Ramos (cell line): ENCODE measurements around the gene PGBD5.
"Not testable (repeated sequence)": the region's sequence is repeated elsewhere in the genome, so short reads cannot be mapped to it uniquely, and the experiment has no call there.

Source experiments
- in situ Hi-C: fragments of 300-500 bp; cut with MboI; formaldehyde crosslinking; loops from one replicate; pipeline ENCODE4 v1.14.3; 2022; ENCODE audit warnings: low sequenced_read_pairs; ENCODE audit not compliant: unreplicated experiment

Gene PGBD5, protein sequence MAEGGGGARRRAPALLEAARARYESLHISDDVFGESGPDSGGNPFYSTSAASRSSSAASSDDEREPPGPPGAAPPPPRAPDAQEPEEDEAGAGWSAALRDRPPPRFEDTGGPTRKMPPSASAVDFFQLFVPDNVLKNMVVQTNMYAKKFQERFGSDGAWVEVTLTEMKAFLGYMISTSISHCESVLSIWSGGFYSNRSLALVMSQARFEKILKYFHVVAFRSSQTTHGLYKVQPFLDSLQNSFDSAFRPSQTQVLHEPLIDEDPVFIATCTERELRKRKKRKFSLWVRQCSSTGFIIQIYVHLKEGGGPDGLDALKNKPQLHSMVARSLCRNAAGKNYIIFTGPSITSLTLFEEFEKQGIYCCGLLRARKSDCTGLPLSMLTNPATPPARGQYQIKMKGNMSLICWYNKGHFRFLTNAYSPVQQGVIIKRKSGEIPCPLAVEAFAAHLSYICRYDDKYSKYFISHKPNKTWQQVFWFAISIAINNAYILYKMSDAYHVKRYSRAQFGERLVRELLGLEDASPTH

DNA sequence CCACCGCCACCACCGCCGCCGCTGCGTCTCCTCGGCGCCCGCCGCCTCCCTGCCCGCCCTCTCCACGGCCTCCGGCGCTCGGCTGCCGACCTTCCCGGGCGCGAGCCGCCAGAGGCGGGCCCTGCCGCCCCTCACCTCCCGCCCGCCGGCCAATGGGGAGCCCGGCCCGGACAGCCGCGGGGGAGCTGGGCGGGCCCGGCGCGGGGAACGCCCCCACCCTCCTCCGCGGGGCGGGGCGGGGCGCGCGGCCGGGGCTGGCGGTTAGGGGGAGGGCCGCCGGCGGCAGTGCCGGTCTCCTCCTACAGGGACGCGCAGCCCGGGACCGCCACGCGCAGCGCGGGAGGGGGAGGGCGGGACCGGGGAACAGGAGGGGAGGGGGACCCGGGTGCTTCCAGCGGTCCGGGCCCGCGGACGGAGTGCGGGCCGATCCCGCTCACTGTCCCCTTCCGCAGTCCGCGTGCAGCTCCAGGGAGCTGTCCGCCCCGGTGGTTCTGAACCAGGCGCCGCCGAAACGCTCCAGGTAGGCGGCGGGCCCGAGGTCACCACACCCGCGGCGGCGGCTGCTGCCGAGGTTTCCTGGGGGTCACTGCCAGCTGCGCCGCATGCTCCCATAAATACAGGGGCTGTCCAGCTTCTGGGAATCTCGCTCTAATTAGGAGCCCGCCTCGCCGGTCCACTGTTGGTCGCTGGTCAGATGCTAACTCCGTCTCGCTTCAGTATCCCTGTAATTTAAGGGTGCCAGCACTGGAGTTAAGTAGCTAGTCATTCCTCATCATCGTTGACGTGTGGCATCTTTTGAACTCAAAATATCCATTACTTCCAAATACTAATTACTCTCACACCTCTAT lies at the start of gene PGBD5:
PGBD5 (minus strand) TSS at position 87 of the 848 bp plus-strand sequence. CDS start 404 bp downstream, outside the sequence.
- in situ Hi-C loops: no loop called here

DNA sequence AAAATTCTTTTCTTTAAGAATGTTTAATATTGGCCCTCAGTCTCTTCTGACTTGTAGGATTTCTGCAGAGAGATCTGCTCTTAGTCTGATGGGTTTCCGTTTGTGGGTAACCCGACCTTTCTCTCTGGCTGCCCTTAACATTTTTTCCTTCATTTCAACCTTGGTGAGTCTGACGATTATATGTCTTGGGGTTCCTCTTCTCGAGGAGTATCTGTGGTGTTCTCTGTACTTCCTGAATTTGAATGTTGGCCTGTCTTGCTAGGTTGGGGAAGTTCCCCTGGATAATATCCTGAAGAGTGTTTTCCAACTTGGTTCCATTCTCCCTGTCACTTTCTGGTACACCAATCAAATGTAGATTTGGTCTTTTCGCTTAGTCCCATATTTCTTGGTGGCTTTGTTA lies 48.8 kb upstream of the PGBD5 start:
- in situ Hi-C loops: not testable (repeated sequence)

DNA sequence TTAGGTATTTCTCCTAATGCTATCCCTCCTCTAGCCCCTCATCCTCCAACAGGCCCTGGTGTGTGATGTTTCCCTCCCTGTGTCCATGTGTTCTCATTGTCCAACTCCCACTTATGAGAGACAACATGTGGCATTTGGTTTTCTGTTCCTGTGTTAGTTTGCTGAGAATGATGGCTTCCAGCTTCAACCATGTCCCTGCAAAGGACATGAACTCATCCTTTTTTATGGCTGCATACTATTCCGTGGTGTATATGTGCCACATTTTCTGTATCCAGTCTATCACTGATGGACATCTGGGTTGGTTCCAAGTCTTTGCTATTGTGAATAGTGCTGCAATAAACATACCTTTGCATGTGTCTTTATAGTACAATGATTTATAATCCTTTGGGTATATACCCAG lies 44.6 kb upstream of the PGBD5 start:
- in situ Hi-C loops: not testable (repeated sequence)

DNA sequence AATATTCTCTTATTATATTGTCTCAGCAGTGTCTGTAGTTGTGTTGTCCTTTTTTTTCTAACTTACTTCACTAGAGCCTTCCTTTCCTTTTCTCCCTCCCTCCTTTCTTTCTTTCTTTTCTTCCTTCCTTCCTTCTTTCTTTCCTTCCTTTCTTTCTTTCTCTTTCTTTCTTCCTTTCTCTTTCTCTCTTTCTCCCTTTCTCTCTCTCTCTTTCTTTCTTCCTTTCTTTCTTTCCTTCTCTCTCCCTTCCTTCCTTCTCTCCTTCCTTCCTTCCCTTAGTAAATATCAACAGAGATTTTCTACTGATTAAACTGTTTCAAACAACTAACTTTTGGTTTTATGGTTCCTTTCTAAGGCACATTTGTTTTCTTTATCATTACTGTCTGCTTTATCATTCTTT lies 43.1 kb upstream of the PGBD5 start:
- in situ Hi-C loops: no loop called here

DNA sequence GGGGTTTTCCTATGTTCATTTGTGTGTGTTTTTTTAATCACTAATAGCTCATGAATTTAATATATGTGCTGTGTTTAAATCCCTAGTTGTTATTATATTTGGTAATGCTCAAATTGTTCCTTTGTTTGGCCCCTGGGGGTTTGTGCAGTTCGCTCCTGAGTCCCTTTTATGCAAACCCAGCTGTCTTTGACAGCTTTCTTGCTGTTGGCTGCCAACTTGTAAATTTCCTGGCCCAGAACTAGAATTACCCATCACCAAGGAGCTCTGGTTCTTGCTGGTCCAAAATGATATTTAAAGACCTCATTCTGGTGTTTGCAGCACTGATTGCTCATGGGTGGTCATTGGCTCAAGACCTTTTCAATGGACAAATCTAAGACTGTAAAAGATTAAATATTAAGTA lies 39.6 kb upstream of the PGBD5 start:
- in situ Hi-C loops: no loop called here

DNA sequence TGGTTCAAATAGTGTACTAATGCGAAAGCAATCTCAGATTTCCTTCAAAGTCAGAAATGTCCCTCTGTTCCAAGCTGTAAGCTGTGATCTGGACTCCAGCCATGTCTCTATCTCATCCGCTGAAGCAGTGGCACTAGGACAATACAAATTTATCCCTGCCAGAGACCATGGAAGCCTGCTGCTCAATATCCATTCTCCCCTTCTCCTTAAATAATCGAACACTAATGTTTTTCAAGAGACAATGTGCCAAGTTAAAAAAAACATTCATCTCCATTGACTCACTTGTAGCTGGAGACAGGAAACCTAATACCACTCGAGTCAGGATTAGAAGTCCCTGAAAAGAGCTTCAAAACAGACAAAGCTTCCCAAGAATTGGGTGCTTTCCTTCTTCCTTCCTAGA lies 38.5 kb upstream of the PGBD5 start:
- in situ Hi-C loops: no loop called here

DNA sequence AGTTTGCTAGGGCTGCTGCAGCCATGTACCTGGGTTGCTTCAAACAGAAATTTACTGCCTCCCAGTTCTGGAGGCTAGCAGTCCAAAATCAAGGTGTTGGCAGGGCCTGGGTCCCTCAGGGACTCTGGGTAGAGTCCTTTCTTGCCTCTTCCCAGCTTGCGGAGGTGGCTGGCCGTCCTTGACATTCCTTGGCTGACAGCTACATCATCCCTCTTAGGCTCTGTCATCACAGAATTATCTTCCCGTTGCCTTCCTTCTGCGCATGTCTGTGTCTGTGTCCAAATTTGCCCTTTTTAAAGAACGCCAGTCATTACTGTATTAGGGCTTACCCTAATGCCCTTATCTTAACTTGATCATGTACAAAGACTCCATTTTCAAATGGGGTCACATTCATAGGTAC lies 37.6 kb upstream of the PGBD5 start:
- in situ Hi-C loops: no loop called here

DNA sequence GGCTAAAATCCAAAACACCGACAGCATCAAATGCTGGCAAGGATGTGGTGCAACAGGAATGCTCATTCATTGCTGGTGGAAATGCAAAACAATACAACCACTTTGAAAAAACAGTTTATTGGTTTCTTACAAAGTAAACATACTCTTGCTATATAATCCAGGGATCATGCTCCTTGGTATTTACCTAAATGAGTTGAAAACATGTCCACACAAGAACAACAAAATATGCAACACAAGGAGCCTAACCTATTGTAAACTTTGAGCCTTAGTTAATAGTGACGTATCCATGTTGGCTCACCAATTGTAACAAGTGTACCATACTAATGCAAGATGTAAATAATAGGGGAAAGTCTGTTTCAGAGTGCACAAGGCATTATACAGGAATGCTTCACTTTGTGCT lies 37.2 kb upstream of the PGBD5 start:
- in situ Hi-C loops: no loop called here

DNA sequence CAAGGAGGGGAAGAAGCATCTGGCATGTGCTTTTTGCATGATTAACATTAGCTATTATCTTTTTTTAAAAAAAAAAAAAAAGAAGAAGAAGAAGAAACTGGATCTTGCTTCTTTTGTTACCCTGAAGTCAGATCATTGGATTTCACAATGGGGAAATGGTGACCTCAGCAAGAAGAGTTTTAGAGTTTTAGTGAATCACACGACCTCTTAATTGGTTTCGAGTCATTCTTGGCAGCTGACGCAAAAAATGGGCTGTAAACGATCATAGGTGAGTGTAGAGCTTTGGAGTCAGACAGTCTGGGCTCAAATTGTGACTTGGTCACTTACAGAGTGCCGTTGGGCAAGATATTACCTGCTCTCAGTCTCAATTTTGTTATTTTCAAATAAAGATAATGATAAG lies 33.3 kb upstream of the PGBD5 start:
- in situ Hi-C loops: no loop called here

DNA sequence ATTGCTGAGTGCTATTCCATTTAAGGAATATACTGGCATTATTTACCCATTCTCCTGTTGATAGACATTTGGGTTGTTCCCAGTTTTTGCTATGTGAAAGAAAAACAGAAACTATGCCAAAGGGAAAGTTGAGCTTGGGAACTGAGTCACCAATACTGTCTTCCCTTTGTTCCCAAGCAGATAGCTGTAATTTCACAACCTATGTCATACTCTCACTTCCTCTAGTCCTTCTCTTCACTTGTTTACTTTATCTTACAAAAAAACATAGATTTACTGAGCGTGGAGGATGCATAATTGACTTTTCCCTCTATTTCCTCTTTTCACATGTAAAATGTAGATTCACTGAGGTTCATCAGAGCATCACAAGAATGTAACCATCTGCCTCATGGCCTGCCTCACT lies 32.4 kb upstream of the PGBD5 start:
- in situ Hi-C loops: no loop called here

DNA sequence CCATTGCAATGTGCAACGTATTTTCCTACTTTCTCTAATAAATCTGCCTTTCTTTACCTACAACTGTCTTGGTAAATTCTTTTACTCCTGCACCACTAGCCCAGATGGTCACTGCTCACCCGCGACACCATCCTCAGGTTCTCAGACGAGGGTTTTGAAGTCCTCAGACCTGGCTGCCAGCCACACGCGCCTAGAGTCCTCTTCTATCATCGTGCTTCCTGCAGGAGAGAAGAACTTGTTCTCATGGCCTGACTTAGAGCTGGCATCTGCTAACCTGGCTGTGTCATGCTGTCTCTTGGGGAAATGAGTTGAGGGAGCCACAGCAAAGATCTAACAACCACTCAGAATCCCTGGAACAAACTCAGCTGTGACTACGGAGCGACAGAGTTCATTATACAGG lies 30.3 kb upstream of the PGBD5 start:
- in situ Hi-C loops: no loop called here

DNA sequence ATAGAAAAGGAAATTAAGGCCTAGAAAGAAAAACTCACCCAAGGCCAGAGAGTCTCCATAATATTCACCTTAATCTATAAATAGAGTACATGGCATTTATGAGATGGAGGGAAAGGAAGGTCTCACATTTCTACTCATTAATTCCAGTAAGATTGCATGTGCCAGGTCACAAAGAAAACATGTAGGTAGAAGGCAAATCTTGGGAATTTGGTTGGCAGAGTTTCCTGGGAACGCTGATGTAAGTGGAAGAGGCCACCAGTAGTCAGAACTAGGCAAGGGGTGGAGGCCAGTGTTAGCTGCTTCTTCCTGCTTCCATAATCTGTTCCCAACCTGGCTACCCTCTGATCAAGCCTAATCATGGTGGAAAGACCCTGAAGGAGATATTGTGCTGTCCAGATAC lies 29.2 kb upstream of the PGBD5 start:
- in situ Hi-C loops: no loop called here

DNA sequence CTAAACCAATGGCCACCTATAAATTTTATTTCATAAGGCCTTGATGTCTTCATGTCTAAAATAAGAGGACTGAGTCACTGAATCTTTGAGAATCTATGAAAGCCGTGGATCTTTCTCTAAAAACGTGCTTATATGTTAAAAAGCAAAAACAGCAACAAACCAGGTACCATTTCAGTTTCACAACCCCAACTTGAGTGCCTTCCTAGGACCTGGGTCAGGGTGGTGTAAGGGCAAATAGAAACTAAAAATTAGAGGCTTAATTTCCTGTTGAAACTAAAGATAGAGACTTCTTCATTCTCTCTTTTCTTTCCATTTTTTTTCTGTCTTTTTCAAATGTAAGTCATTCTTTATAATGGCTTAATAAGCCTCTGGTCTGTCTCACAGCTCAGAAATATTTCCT lies 27.2 kb upstream of the PGBD5 start:
- in situ Hi-C loops: no loop called here

DNA sequence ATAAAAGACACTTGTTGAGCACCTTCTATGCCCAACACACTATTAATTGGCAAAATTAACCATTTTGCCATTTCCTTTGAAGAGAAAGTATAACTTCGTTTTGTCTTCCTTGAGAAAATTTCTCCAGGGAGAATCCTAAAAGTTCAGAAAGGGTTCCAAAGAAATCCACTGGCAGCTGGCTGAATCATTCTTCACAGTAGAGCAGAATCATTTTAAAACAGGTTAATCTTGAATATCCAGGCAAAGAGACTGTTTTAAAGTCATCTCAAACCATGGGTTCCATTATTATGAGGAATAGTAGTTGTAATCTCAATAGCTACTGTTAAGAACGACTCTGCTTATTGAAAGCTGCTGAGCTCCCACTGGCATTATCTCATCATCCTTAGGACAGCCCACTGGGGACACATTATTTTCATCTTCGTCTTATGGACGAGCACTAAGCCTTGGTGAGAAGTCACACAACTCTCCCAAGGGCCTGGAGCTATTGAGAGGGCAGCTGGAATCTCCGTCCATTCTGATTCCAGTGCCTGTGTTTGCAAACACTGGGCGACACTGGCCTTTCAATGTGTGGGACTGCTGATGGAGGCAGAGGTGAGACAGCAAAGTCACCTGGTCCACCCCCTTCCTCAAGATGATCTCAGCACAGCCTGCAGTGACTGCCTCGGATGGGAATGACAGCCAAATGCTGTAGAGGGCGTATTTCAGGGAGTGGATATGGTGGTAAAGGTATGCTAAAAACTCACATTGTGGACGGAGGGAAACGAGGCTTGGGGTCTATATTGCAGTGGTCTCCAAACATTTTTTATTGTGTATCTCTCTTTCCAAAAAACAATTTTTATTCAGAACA lies 15.3 kb upstream of the PGBD5 start:
- in situ Hi-C loops: no loop called here

DNA sequence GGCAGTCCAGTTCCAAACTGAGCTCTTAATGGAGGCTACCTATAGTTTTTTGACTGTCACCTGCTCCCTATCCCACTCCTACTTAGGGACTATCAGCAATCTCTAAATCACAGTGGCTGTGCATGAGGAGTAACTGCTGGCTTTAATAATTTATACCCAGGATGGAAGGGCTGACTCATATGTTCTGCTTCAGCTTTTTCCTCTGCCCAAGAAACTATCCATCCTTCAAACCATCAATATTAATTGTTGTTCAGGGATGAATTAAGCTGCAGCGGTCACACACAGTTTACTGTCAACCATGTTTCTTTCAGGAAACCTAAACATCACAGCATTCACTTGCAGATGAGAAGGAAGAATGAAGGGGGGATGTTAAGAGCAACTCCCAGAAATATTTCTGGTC lies 9.0 kb upstream of the PGBD5 start:
- in situ Hi-C loops: no loop called here

DNA sequence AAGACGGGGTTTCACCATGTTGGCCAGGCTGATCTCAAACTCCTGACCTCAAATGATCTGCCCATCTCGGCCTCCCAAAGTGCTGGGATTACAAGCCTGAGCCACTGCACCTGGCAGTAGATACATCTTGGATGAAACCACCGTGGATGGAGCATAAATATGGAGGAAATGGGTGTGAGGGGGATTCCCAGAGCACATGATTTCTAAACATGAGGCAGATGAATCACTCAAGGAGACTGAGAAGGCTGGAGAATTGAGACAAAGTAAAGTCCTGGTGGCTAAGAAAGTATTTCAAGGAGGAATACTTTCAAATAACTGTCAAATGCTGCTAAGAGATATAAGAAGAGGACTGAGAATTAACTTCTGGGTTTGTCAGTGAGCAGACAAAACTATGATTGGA lies 5.4 kb upstream of the PGBD5 start:
- in situ Hi-C loops: no loop called here

DNA sequence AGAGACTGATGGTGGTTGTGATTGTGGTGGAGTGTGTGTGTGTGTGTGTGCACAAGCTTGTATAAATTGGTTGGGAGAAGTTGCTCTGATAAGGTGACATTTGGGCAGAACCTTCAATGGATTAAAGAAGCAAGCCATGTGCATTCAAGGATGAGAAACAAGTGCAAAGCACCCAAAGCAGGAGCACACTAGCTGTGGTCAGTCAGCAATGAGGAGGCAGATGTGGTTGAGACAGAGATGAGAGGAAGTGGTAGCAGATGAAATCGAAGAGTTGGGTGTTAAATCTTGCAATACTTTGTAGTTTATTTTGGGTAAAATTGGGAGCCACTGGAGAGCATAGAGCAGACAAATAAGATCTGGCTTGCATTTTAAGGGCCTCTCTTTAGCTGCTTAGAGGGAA lies 4.4 kb upstream of the PGBD5 start:
- in situ Hi-C loops: no loop called here

DNA sequence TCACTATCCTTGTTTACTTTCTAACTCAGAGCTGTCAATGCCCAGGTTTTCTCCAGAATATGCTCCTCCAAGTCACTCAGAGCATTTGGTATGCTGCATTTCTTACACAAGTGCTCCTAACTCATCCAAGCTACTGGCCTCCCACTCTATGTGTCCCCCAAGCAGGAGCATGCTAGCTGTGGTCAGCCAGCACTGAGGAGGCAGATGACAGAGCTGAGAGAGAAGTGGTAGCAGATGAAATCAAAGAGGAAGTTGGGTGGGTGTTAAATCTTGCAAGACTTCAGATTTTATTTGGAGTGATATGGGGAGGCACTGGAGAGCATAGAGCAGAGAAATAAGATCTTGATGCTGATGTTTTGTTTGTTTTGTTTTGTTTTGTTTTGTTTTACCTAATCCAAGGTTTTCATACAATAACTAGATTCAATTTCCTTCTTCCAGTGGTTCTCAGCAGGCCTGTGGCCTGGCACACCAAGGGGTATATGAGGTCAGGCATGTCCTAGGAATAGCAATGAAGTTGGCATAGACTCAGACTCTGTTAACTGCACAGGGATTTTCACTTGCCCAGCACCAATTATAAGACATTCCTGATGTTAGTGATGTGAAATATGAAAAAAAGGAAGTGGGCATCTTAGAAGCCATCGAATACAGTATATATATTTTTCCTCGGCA lies 3.1 kb upstream of the PGBD5 start:
- in situ Hi-C loops: no loop called here

DNA sequence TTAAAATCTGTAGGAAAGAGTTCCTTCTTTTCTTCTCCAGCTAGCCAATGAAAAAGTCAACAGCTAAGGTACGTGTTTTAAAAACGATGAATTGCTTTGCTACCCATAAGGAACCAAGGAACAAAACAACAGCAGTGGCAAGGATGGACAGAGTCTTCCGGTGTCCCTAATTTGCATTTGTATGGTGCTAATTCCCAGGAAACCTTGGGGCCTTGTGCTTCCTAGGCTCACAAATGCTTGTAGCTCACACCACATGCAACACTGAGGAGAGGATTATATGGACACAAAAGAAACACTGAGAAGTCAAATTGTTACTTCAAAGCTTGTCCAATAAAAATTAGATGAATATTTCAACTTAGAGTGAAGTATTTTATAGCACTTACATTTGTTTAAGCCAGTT lies 1.8 kb upstream of the PGBD5 start:
- in situ Hi-C loops: no loop called here
